Transverse colon (tissue), 4 donors: ENCODE measurements around the gene ARHGAP6. TPM values are rescaled to one million over a fixed set of nuclear protein-coding genes. Genes with fewer than 3 reads are reported as not detected.

Source experiments
- DNase-seq: peaks from one replicate; pipeline ENCODE4 v3.0.0-alpha.2; 2019
- H3K27ac ChIP-seq, 4 donors: fragments of 200-600 bp; sonication (generic); 2 replicates each; pipeline ENCODE4 v1.5.1; 2016 to 2018; ENCODE audit warnings: inconsistent platforms in 4 of 4
- H3K27me3 ChIP-seq: fragments of 200-600 bp; sonication (generic); 2 replicates; pipeline ENCODE4 v1.5.1; 2017; ENCODE audit warnings: inconsistent platforms
- H3K36me3 ChIP-seq, 4 donors: fragments of 200-600 bp; sonication (generic); 2 replicates each; pipeline ENCODE4 v1.5.1; 2017 to 2019; ENCODE audit warnings: inconsistent platforms in 4 of 4
- H3K4me1 ChIP-seq, 4 donors: fragments of 200-600 bp; sonication (generic); 2 replicates each; pipeline ENCODE4 v1.5.1; 2017 to 2020; ENCODE audit warnings: inconsistent platforms in 4 of 4
- H3K4me3 ChIP-seq, 4 donors: fragments of 200-600 bp; sonication (generic); 1 replicate in 1 of 4; 2 replicates in 3 of 4; pipeline versions ENCODE4 v1.5.1 to v1.6.1; 2017 to 2019; ENCODE audit warnings: inconsistent platforms in 4 of 4
- H3K9me3 ChIP-seq, 2 donors: fragments of 200-600 bp; sonication (generic); 2 replicates each; pipeline ENCODE4 v1.5.1; 2017 to 2019; ENCODE audit warnings: inconsistent platforms in 2 of 2
- EP300 ChIP-seq: sonication (generic); formaldehyde crosslinking; IDR thresholded peaks from one replicate; pipeline ENCODE4 v1.6.1; 2017; ENCODE audit warnings: antibody characterized with exemption, low read depth
- POLR2A ChIP-seq: fragments of 450-650 bp; IDR thresholded peaks from one replicate; pipeline ENCODE4 v1.6.1; 2016; ENCODE audit warnings: antibody characterized with exemption, mild to moderate bottlenecking, moderate library complexity
- POLR2AphosphoS5 ChIP-seq, 3 donors: sonication (generic); formaldehyde crosslinking; IDR thresholded peaks; one replicate each; pipeline ENCODE4 v1.6.1; 2016; ENCODE audit warnings: antibody characterized with exemption in 3 of 3
- WGBS, 2 donors: methylation state at CpG; one replicate each; pipeline ENCODE4 v1.1.5; 2018; ENCODE audit warnings: low coverage in 1 of 2; 5-methylcytosine and 5-hydroxymethylcytosine counted together
- in situ Hi-C, 4 donors: fragments of 200-750 bp; cut with MboI; loops; one replicate each; pipeline versions ENCODE4 v1.15.0 to v1.15.1; 2017; ENCODE audit warnings: low sequenced_read_pairs in 3 of 4, low pct_ligation_motif_present in 1 of 4, low pct_unique_long_range_greater_than_20kb in 1 of 4
- intact Hi-C: fragments of 100-400 bp; cut with DNase I; formaldehyde crosslinking; loops from one replicate; pipeline ENCODE4 v1.15.1; 2023; ENCODE audit warnings: low total_unique reads
- total RNA-seq, 4 donors: library from RNA; depleted of rRNA; stranded (reverse); fragments of >200 nt; gene quantifications; one replicate each; pipeline ENCODE4 v1.1.0, GENCODE V29; 2016
- TF ChIP-seq, protein P1 (sequence below), 5 experiments: fragments of 200-600 bp in 3 of 5; fragments of 450-650 bp in 2 of 5; sonication (generic) in 3 of 5; IDR thresholded peaks; 1 replicate in 2 of 5; 2 replicates in 3 of 5; pipeline ENCODE4 v1.5.1; 2016 to 2017; ENCODE audit warnings: antibody characterized with exemption in 5 of 5, inconsistent platforms in 3 of 5, mild to moderate bottlenecking in 2 of 5, moderate library complexity in 1 of 5

Gene ARHGAP6
- total RNA-seq, 4 donors from 2014 or later = 5.0 to 12.4 (median 9.0) TPM

DNA sequence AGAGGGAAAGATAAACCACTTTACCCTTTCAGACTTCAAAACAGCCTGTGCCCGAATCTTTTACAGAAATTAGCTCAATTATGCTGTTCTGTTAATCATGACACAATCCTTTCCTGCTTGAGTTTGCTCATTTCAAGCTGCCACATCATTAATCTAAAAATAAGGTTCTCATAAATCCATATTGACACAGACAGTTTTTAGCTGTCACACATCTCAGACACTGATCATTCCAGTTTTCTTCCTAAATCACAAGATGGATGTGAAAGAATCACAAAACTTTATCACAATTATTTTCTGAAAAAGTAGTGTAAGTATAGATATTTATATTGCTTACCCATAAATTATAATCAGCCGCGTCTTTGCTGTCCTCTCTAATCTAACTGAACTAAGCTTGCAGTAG is 400.4 kb downstream of the ARHGAP6 start:
- intact Hi-C loops = no loop called here
- no peak overlapping the region for H3K4me3 ChIP-seq
- H3K27ac ChIP-seq = no peak overlapping the region

DNA sequence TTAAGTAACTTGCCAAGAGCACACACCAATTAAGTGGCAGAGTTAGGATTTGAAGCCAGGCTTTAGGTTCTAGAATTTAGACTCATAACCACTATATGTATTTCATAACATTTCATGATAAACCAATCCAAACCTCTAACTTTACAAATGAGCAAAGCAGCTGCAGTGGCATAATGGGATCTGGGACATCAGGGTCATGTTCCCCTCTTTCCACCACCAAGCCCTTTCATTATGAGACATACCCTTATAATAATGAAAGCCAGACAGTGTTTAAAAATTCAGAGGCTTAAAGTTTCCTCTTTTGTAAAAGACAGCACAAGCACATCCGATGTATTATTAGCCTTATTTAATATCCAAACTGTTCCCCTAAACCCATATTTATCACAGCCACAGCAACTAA is 400.8 kb downstream of the ARHGAP6 start:
- Histone ChIP-seq H3K4me1 (peaks cover 0 to 4% (median 0%) of the 10 kb centered on the region in 4 donors), H3K9me3 (no peaks in the 10 kb centered on the region), H3K4me3 (no peak overlapping the region), H3K36me3 (no peaks in the 10 kb centered on the region), H3K27ac (no peak overlapping the region), H3K27me3 (no peaks in the 10 kb centered on the region)
- no peak for DNase-seq
- 36% methylated on average over 1 of the region's 1 CpG; no CpG with 5 or more reads in 1 of the 2 donors for WGBS, 2 donors
- in situ Hi-C loops = no loop called here
- intact Hi-C loops = no loop called here
- TF ChIP-seq POLR2AphosphoS5 (IDR thresholded peaks at IDR 0.05) (no peak), EP300 (no peak), POLR2A (no peak)
- TF ChIP-seq, protein P1, sequence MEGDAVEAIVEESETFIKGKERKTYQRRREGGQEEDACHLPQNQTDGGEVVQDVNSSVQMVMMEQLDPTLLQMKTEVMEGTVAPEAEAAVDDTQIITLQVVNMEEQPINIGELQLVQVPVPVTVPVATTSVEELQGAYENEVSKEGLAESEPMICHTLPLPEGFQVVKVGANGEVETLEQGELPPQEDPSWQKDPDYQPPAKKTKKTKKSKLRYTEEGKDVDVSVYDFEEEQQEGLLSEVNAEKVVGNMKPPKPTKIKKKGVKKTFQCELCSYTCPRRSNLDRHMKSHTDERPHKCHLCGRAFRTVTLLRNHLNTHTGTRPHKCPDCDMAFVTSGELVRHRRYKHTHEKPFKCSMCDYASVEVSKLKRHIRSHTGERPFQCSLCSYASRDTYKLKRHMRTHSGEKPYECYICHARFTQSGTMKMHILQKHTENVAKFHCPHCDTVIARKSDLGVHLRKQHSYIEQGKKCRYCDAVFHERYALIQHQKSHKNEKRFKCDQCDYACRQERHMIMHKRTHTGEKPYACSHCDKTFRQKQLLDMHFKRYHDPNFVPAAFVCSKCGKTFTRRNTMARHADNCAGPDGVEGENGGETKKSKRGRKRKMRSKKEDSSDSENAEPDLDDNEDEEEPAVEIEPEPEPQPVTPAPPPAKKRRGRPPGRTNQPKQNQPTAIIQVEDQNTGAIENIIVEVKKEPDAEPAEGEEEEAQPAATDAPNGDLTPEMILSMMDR (IDR thresholded peaks at IDR 0.05) = no peak

More for the DNA sequence above, 400.4 kb downstream of the ARHGAP6 start:
- 29 to 69% methylated on average over 2 to 3 of the region's 3 CpGs for WGBS, 2 donors
- Histone ChIP-seq H3K9me3 (no peaks in the 10 kb centered on the region), H3K36me3 (no peaks in the 10 kb centered on the region), H3K27me3 (no peaks in the 10 kb centered on the region), H3K4me1 (peaks cover 0 to 4% (median 0%) of the 10 kb centered on the region in 4 donors)
- no peak for DNase-seq
- in situ Hi-C loops = no loop called here
- TF ChIP-seq, protein P1 (IDR thresholded peaks at IDR 0.05) = no peak
- TF ChIP-seq EP300 (no peak), POLR2A (no peak), POLR2AphosphoS5 (IDR thresholded peaks at IDR 0.05) (no peak)

DNA sequence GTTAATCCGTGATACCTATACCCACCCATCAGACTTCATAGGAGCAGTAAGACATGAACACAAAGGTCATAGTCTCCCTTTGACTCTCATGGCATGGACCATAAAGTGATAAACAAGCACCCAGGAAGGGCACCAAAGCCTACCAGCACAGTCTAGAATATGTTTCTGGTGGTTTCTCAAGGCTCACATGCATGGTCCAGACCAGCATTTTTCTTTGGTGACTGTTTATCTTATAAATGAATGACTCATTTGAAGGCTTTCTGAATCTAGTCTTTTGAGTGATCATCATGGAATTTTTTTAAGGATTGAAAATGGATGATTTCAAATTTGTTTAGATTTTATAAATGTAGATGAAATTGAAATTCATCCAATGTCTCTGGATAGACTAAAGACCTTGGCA is 404.5 kb downstream of the ARHGAP6 start:
- Histone ChIP-seq H3K4me1 (peaks cover 0 to 2% (median 0%) of the 10 kb centered on the region in 4 donors), H3K9me3 (no peaks in the 10 kb centered on the region), H3K4me3 (no peak overlapping the region), H3K27ac (no peak overlapping the region), H3K36me3 (no peaks in the 10 kb centered on the region), H3K27me3 (no peaks in the 10 kb centered on the region)
- intact Hi-C loops = no loop called here
- TF ChIP-seq POLR2AphosphoS5 (IDR thresholded peaks at IDR 0.05) (no peak), POLR2A (no peak), EP300 (no peak)
- TF ChIP-seq, protein P1 (IDR thresholded peaks at IDR 0.05) = no peak
- no peak for DNase-seq
- in situ Hi-C loops = no loop called here
- 83% methylated on average over 1 of the region's 1 CpG; no CpG with 5 or more reads in 1 of the 2 donors for WGBS, 2 donors

DNA sequence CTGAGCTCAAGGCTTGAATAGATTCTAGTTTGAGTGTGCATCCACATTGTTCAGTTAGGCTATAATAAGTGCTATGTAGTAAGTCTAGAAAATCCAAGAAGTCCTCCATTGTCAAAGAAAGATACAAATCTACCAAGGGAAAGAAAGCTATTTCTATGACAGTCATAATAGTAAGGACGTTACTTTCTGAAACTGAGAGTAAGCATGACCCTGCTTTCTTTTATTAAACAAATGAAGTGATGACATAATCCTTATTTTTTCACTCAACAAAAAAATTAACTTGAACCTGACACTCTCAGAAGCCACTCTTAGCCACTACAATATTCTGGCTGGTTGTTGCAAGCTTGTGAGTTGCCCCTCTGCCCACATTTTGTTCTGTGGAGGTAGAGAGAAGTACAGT is 406.3 kb downstream of the ARHGAP6 start:
- intact Hi-C loops (no loop called here), in situ Hi-C loops (no loop called here)
- H3K4me1 ChIP-seq = no peaks in the 10 kb centered on the region
- H3K27me3 ChIP-seq = no peaks in the 10 kb centered on the region
- H3K36me3 ChIP-seq = no peaks in the 10 kb centered on the region
- no peak overlapping the region for H3K27ac ChIP-seq
- 40 to 49% methylated on average over 1 of the region's 1 CpG for WGBS, 2 donors
- no peaks in the 10 kb centered on the region for H3K9me3 ChIP-seq
- TF ChIP-seq EP300 (no peak), POLR2AphosphoS5 (IDR thresholded peaks at IDR 0.05) (no peak)
- no peak for DNase-seq
- H3K4me3 ChIP-seq = no peak overlapping the region

DNA sequence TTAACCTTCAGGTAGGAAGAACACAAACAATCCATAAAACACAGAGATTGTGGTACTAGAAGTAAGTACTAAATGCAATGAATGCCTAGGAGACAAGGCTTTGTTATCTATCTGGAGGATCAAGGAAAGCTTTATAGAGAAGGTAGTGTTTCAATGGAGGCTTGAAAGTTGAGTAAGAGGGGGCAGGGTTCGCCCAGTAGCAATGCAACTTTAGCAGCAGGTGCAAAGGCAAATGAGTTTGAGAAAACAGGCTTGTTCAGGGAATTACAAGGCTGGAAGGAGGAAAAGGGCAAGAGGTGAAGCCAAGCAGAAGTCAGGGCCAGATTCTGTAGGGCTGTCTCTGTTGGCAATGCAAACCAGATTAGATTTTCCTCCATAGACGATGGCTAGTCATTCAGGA is 408.0 kb downstream of the ARHGAP6 start:
- H3K27ac ChIP-seq = no peak overlapping the region
- H3K4me1 ChIP-seq = no peaks in the 10 kb centered on the region
- in situ Hi-C loops (no loop called here), intact Hi-C loops (no loop called here)
- H3K4me3 ChIP-seq = no peak overlapping the region
- TF ChIP-seq EP300 = no peak
- TF ChIP-seq POLR2A = no peak
- no peak for TF ChIP-seq POLR2AphosphoS5 (IDR thresholded peaks at IDR 0.05)
- TF ChIP-seq, protein P1 (IDR thresholded peaks at IDR 0.05) = no peak
- no peaks in the 10 kb centered on the region for H3K9me3 ChIP-seq
- 67% methylated on average over 2 of the region's 2 CpGs; no CpG with 5 or more reads in 1 of the 2 donors for WGBS, 2 donors
- DNase-seq = no peak
- H3K27me3 ChIP-seq = no peaks in the 10 kb centered on the region
- no peaks in the 10 kb centered on the region for H3K36me3 ChIP-seq
